WTC11 (cell line): ENCODE measurements around the gene ALOX12B.

Experiments used
- AFF4 ChIP-seq: sonication (generic); formaldehyde crosslinking; IDR thresholded peaks from 2 replicates; pipeline ENCODE4 v1.8.1; 2023; ENCODE audit warnings: mild to moderate bottlenecking, missing genetic modification reagents, borderline replicate concordance
- ATF3 ChIP-seq: sonication (generic); formaldehyde crosslinking; conservative IDR thresholded peaks from 2 replicates; pipeline ENCODE4 v1.8.1; 2022; ENCODE audit warnings: mild to moderate bottlenecking, missing genetic modification reagents
- ETV6 ChIP-seq: sonication (generic); formaldehyde crosslinking; IDR thresholded peaks from 2 replicates; pipeline ENCODE4 v1.8.1; 2022; ENCODE audit warnings: mild to moderate bottlenecking, missing genetic modification reagents
- HMGXB4 ChIP-seq: sonication (generic); formaldehyde crosslinking; IDR thresholded peaks from 2 replicates; pipeline ENCODE4 v1.8.1; 2023; ENCODE audit warnings: mild to moderate bottlenecking, moderate library complexity, missing genetic modification reagents
- JUN ChIP-seq: sonication (generic); formaldehyde crosslinking; IDR thresholded peaks from 2 replicates; pipeline ENCODE4 v1.8.0; 2023; ENCODE audit warnings: mild to moderate bottlenecking, missing genetic modification reagents
- MAX ChIP-seq: sonication (generic); formaldehyde crosslinking; IDR thresholded peaks from 2 replicates; pipeline ENCODE4 v1.8.0; 2022; ENCODE audit warnings: mild to moderate bottlenecking, missing genetic modification reagents
- NR1H2 ChIP-seq: sonication (generic); formaldehyde crosslinking; IDR thresholded peaks from 2 replicates; pipeline ENCODE4 v1.9.0; 2021; ENCODE audit warnings: mild to moderate bottlenecking, moderate library complexity, missing genetic modification reagents
- NR2C2 ChIP-seq: sonication (generic); formaldehyde crosslinking; IDR thresholded peaks from 2 replicates; pipeline ENCODE4 v1.8.0; 2022; ENCODE audit warnings: mild to moderate bottlenecking, missing genetic modification reagents
- NR3C1 ChIP-seq: sonication (generic); formaldehyde crosslinking; conservative IDR thresholded peaks from 2 replicates; pipeline ENCODE4 v1.8.1; 2023; ENCODE audit warnings: low read depth, mild to moderate bottlenecking, missing genetic modification reagents
- SMAD3 ChIP-seq: sonication (generic); formaldehyde crosslinking; IDR thresholded peaks from 2 replicates; pipeline ENCODE4 v1.8.0; 2022; ENCODE audit warnings: missing genetic modification reagents, mild to moderate bottlenecking, borderline replicate concordance
- TCF7 ChIP-seq: sonication (generic); formaldehyde crosslinking; IDR thresholded peaks from 2 replicates; pipeline ENCODE4 v1.8.0; 2022; ENCODE audit warnings: mild to moderate bottlenecking, low read depth, missing genetic modification reagents, moderate library complexity
- ZBTB43 ChIP-seq: sonication (generic); formaldehyde crosslinking; IDR thresholded peaks from 2 replicates; pipeline ENCODE4 v1.8.1; 2023; ENCODE audit warnings: mild to moderate bottlenecking, missing genetic modification reagents
- ZNF671 ChIP-seq: fragments of 250-450 bp; sonication (Bioruptor Pico); IDR thresholded peaks from 2 replicates; pipeline ENCODE4 v1.8.0; 2021; ENCODE audit warnings: mild to moderate bottlenecking
- TF ChIP-seq, protein P1 (sequence below): fragments of 200-600 bp; IDR thresholded peaks from 2 replicates; pipeline ENCODE4 v1.8.0; 2022; ENCODE audit warnings: antibody characterized with exemption

DNA sequence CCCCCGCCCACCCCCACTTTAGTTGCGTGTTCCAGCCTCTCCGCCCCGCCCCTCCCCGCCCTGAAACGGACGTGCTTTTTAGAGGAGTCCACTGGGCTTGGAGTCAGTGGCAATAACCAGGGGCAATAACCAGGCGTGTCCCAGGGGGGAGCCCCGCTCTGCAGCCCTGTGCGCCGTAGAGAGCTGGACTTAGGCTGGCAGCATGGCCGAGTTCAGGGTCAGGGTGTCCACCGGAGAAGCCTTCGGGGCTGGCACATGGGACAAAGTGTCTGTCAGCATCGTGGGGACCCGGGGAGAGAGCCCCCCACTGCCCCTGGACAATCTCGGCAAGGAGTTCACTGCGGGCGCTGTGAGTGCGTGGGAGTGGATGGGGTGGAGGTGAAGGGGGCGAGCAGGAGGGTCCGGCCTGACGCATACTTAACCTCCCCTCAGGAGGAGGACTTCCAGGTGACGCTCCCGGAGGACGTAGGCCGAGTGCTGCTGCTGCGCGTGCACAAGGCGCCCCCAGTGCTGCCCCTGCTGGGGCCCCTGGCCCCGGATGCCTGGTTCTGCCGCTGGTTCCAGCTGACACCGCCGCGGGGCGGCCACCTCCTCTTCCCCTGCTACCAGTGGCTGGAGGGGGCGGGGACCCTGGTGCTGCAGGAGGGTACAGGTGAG is 48.4 kb downstream of the ALOX12B start, which contains the start of gene ALOX15B:
- no peak for TF ChIP-seq ATF3 (CRISPR knock-in tag)
- no peak for TF ChIP-seq ZNF671 (CRISPR knock-in tag)
- TF ChIP-seq, protein P1, sequence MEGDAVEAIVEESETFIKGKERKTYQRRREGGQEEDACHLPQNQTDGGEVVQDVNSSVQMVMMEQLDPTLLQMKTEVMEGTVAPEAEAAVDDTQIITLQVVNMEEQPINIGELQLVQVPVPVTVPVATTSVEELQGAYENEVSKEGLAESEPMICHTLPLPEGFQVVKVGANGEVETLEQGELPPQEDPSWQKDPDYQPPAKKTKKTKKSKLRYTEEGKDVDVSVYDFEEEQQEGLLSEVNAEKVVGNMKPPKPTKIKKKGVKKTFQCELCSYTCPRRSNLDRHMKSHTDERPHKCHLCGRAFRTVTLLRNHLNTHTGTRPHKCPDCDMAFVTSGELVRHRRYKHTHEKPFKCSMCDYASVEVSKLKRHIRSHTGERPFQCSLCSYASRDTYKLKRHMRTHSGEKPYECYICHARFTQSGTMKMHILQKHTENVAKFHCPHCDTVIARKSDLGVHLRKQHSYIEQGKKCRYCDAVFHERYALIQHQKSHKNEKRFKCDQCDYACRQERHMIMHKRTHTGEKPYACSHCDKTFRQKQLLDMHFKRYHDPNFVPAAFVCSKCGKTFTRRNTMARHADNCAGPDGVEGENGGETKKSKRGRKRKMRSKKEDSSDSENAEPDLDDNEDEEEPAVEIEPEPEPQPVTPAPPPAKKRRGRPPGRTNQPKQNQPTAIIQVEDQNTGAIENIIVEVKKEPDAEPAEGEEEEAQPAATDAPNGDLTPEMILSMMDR, result no peak
- no peak for TF ChIP-seq NR2C2 (CRISPR knock-in tag)
- TF ChIP-seq JUN (CRISPR knock-in tag), result no peak
- no peak for TF ChIP-seq ZBTB43 (CRISPR knock-in tag)
- no peak for TF ChIP-seq MAX (CRISPR knock-in tag)
- TF ChIP-seq NR3C1 (CRISPR knock-in tag), result no peak
- TF ChIP-seq NR1H2 (CRISPR knock-in tag), result no peak
- TF ChIP-seq AFF4 (CRISPR knock-in tag), result no peak
- TF ChIP-seq SMAD3 (CRISPR knock-in tag), result no peak
- no peak for TF ChIP-seq TCF7 (CRISPR knock-in tag)
- TF ChIP-seq HMGXB4, result no peak
- no peak for TF ChIP-seq ETV6 (CRISPR knock-in tag)
